GM10248 (cell line): Measurements from ENCODE around the gene CFAP300.

ENCODE experiments used
- CTCF ChIA-PET: fragments of 300-600 bp; sonication (Branson Sonifier 250); formaldehyde crosslinking; extraction: SDS; loops from one replicate; lab custom pipeline; 2021; ENCODE audit warnings: antibody characterized with exemption; lab: Yijun Ruan, JAX
- POLR2A ChIA-PET: fragments of 350-650 bp; sonication (Branson Sonifier 250); formaldehyde crosslinking; extraction: SDS; loops from one replicate; lab custom pipeline; 2020; ENCODE audit warnings: antibody characterized with exemption; lab: Yijun Ruan, JAX
- DNase-seq: peaks from one replicate; pipeline ENCODE4 v3.0.0; 2012; ENCODE audit errors: extremely low spot score
- CTCF ChIP-seq: IDR thresholded peaks from 2 replicates; pipeline ENCODE4 v1.5.1; 2012; ENCODE audit warnings: mild to moderate bottlenecking, low read depth; ENCODE audit errors: extremely low read depth, missing control alignments, control extremely low read depth

The CFAP300 gene

GRCh38 chr11:102047305-102047924, at the start of gene CFAP300:
Gene CFAP300 (plus strand): TSS chr11:102047437. CDS start chr11:102047471, 34 bp downstream.
- TF ChIP-seq CTCF, result no peak
- CTCF ChIA-PET, result interaction anchor here (1.4 kb wide), 1 partner anchor 35 kb away, joined by 3 read pairs; no protein-coding TSS in a partner anchor
- POLR2A ChIA-PET, result no interaction called here
- peak; percentile 23 for DNase-seq

- no peak for TF ChIP-seq CTCF
- no peak for DNase-seq
- CTCF ChIA-PET, result interaction anchor here (0.7 kb wide), 1 partner anchor 545 kb away, joined by 3 read pairs; no protein-coding TSS in a partner anchor
- POLR2A ChIA-PET, result no interaction called here
Observed at GRCh38 chr11:102001657-102002338, 45.4 kb upstream of the CFAP300 start.

- POLR2A ChIA-PET, result no interaction called here
- TF ChIP-seq CTCF, result no peak
Observed at GRCh38 chr11:102004220-102004619, 43.0 kb upstream of the CFAP300 start.

GRCh38 chr11:102005306-102005705, 41.9 kb upstream of the CFAP300 start:
- POLR2A ChIA-PET, result no interaction called here
- DNase-seq, result no peak
- CTCF ChIA-PET, result interaction anchor here (2.2 to 5.9 kb wide), 4 partner anchors 8 to 144 kb away, joined by 6 to 61 read pairs (median 27); no protein-coding TSS in a partner anchor
- no peak for TF ChIP-seq CTCF

More at GRCh38 chr11:102004220-102004619, 43.0 kb upstream of the CFAP300 start:
- CTCF ChIA-PET, result no interaction called here
- no peak for DNase-seq

GRCh38 chr11:102006835-102007566, 40.2 kb upstream of the CFAP300 start:
- no peak for TF ChIP-seq CTCF
- no peak for DNase-seq
- POLR2A ChIA-PET, result no interaction called here
- CTCF ChIA-PET, result interaction anchor here (0.6 to 5.9 kb wide), 33 partner anchors 8 to 1847 kb away, joined by 3 to 61 read pairs (median 4); partner anchors contain the start of gene CEP126

- DNase-seq, result peak; percentile 32
- ChIA-PET POLR2A (no interaction called here), CTCF (interaction anchor here (0.7 to 5.9 kb wide), 31 partner anchors 9 to 1846 kb away, joined by 3 to 61 read pairs (median 4); partner anchors contain the start of gene CEP126)
- peak; percentile 44 for TF ChIP-seq CTCF
Observed at GRCh38 chr11:102007567-102008437, 39.4 kb upstream of the CFAP300 start.
